Mesodermal cell (in vitro differentiated cells): ENCODE results near the gene MIP.
"Not testable (repeated sequence)": the region's sequence is repeated elsewhere in the genome, so short reads cannot be mapped to it uniquely, and the experiment has no call there.

Source experiments
- H3K27ac ChIP-seq: 2 replicates; pipeline ENCODE4 v1.7.0; 2013; ENCODE audit warnings: mild to moderate bottlenecking, low read depth, low read length, moderate library complexity; ENCODE audit not compliant: severe bottlenecking
- H3K36me3 ChIP-seq: 2 replicates; pipeline ENCODE4 v1.7.1; 2013; ENCODE audit warnings: mild to moderate bottlenecking, low read length, moderate library complexity; ENCODE audit not compliant: control insufficient read depth, insufficient read depth
- H3K4me1 ChIP-seq: one replicate; pipeline ENCODE4 v1.7.1; 2013; ENCODE audit warnings: mild to moderate bottlenecking, low read length; ENCODE audit not compliant: insufficient read depth, control insufficient read depth, poor library complexity, severe bottlenecking
- H3K4me3 ChIP-seq: 2 replicates; pipeline ENCODE4 v1.7.0; 2013; ENCODE audit warnings: low read length, control low read depth, mild to moderate bottlenecking; ENCODE audit not compliant: insufficient read depth, poor library complexity, severe bottlenecking; ENCODE audit errors: extremely low read depth
- H3K9me3 ChIP-seq: 2 replicates; pipeline ENCODE4 v1.7.1; 2013; ENCODE audit warnings: mild to moderate bottlenecking, low read length, moderate library complexity; ENCODE audit not compliant: control insufficient read depth
- WGBS, 2 experiments: methylation state at CpG; one replicate each; pipeline ENCODE4 v1.1.5; 2013; ENCODE audit warnings: missing lambda C conversion rate in 2 of 2; ENCODE audit not compliant: insufficient coverage in 2 of 2; 5-methylcytosine and 5-hydroxymethylcytosine counted together

Gene MIP

GRCh38 chr12:56404227-56404626 is 50.2 kb downstream of the MIP start:
- H3K4me3 ChIP-seq, H3K27ac ChIP-seq, H3K4me1 ChIP-seq, H3K36me3 ChIP-seq, H3K9me3 ChIP-seq: not testable (repeated sequence)
- 100% methylated on average over 1 of the region's 3 CpGs; no CpG with 5 or more reads in 1 of the 2 experiments for WGBS, 2 experiments

GRCh38 chr12:56401612-56402011 is 52.8 kb downstream of the MIP start:
- H3K27ac ChIP-seq, H3K9me3 ChIP-seq, H3K4me3 ChIP-seq, H3K4me1 ChIP-seq, H3K36me3 ChIP-seq: not testable (repeated sequence)

- not testable (repeated sequence) for H3K27ac ChIP-seq, H3K4me3 ChIP-seq
- 100% methylated on average over 1 of the region's 3 CpGs; no CpG with 5 or more reads in 1 of the 2 experiments for WGBS, 2 experiments
Observed at GRCh38 chr12:56401125-56401524, 53.3 kb downstream of the MIP start.

More at GRCh38 chr12:56401125-56401524, 53.3 kb downstream of the MIP start:
- H3K4me1 ChIP-seq, H3K9me3 ChIP-seq, H3K36me3 ChIP-seq: not testable (repeated sequence)
